ENCODE data around the gene GINS2. TPM values are rescaled to one million over a fixed set of nuclear protein-coding genes. Genes with fewer than 3 reads are reported as not detected.
A peak's percentile ranks its signal among the peaks of the same experiment; 100 is the strongest.

Gene GINS2
- total RNA-seq, 1 experiment from 2014 or later: 12.0 TPM

- peaks cover 14% of the 10 kb centered on the region; the same call in 1 of the 2 replicates for H3K36me3 ChIP-seq (ENCODE audit: control insufficient read depth, insufficient read depth, low read length)
- CTCF ChIA-PET: no interaction called here
Measured at GRCh38 chr16:85659805-85660511, 28.8 kb downstream of the GINS2 start.

DNA sequence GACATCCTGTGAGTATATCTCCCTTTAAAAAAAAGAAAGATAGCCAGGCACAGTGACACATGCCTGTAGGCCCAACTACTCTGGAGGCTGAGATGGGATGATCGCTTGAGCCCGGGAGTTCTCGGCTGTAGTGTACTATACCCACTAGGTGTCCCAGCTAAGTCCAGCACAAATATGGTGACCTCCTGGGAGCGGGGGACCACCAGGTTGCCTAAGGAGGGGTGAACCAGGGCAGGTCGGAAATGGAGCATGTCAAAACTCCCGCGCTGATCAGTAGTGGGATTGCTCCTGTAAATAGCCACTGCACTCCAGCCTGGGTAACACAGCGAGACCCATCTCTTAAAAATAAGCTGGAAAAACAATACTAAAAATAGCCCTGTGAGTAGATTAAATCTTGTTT, 29.4 kb downstream of the GINS2 start:
- no peak for ATAC-seq
- intact Hi-C loops (cut with micrococcal nuclease; ENCODE audit: unreplicated experiment) (no loop called here), in situ Hi-C loops (cut with HindIII; ENCODE audit: low pct_unique_long_range_greater_than_20kb, low sequenced_read_pairs) (no loop called here)
- TF ChIP-seq, protein P1, sequence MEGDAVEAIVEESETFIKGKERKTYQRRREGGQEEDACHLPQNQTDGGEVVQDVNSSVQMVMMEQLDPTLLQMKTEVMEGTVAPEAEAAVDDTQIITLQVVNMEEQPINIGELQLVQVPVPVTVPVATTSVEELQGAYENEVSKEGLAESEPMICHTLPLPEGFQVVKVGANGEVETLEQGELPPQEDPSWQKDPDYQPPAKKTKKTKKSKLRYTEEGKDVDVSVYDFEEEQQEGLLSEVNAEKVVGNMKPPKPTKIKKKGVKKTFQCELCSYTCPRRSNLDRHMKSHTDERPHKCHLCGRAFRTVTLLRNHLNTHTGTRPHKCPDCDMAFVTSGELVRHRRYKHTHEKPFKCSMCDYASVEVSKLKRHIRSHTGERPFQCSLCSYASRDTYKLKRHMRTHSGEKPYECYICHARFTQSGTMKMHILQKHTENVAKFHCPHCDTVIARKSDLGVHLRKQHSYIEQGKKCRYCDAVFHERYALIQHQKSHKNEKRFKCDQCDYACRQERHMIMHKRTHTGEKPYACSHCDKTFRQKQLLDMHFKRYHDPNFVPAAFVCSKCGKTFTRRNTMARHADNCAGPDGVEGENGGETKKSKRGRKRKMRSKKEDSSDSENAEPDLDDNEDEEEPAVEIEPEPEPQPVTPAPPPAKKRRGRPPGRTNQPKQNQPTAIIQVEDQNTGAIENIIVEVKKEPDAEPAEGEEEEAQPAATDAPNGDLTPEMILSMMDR (IDR thresholded peaks at IDR 0.05): no peak
- TF ChIP-seq SIN3A (IDR thresholded peaks at IDR 0.05; ENCODE audit: borderline replicate concordance, insufficient read depth, low read depth, low read length) (no peak), POLR2AphosphoS5 (IDR thresholded peaks at IDR 0.05; ENCODE audit: low read depth, low read length) (no peak), TCF7L2 (IDR thresholded peaks at IDR 0.05; ENCODE audit: low read depth, low read length) (no peak)
- TF ChIP-seq, protein P2, sequence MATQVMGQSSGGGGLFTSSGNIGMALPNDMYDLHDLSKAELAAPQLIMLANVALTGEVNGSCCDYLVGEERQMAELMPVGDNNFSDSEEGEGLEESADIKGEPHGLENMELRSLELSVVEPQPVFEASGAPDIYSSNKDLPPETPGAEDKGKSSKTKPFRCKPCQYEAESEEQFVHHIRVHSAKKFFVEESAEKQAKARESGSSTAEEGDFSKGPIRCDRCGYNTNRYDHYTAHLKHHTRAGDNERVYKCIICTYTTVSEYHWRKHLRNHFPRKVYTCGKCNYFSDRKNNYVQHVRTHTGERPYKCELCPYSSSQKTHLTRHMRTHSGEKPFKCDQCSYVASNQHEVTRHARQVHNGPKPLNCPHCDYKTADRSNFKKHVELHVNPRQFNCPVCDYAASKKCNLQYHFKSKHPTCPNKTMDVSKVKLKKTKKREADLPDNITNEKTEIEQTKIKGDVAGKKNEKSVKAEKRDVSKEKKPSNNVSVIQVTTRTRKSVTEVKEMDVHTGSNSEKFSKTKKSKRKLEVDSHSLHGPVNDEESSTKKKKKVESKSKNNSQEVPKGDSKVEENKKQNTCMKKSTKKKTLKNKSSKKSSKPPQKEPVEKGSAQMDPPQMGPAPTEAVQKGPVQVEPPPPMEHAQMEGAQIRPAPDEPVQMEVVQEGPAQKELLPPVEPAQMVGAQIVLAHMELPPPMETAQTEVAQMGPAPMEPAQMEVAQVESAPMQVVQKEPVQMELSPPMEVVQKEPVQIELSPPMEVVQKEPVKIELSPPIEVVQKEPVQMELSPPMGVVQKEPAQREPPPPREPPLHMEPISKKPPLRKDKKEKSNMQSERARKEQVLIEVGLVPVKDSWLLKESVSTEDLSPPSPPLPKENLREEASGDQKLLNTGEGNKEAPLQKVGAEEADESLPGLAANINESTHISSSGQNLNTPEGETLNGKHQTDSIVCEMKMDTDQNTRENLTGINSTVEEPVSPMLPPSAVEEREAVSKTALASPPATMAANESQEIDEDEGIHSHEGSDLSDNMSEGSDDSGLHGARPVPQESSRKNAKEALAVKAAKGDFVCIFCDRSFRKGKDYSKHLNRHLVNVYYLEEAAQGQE (IDR thresholded peaks at IDR 0.05; ENCODE audit: insufficient read depth in 1 of 2, low read depth in 2 of 2, low read length in 1 of 2): no peak
- POLR2A ChIA-PET: no interaction called here
- H3K27me3 ChIP-seq (ENCODE audit: control insufficient read depth, insufficient read depth, low read length): no peaks in the 10 kb centered on the region
- CTCF ChIA-PET: no interaction called here
- peaks cover 10% of the 10 kb centered on the region; the same call in 1 of the 2 replicates for H3K36me3 ChIP-seq (ENCODE audit: control insufficient read depth, insufficient read depth, low read length)
- H3K27ac ChIP-seq (ENCODE audit: low read length): no peak overlapping the region
- TSS peak; percentile 25 for BruUV-seq (replicated peaks)
- H3K4me1 ChIP-seq (ENCODE audit: control insufficient read depth, insufficient read depth, low read length): no peaks in the 10 kb centered on the region
- no peaks in the 10 kb centered on the region for H3K9me3 ChIP-seq (ENCODE audit: control insufficient read depth, insufficient read depth, low read depth, low read length)
- no peak for DNase-seq (ENCODE audit: low read depth, low spot score)
- H3K4me3 ChIP-seq (ENCODE audit: low read depth in 2 of 2, low read length in 2 of 2): no peak overlapping the region

More at GRCh38 chr16:85659805-85660511, 28.8 kb downstream of the GINS2 start:
- in situ Hi-C loops (cut with HindIII; ENCODE audit: low pct_unique_long_range_greater_than_20kb, low sequenced_read_pairs) (no loop called here), intact Hi-C loops (cut with micrococcal nuclease; ENCODE audit: unreplicated experiment) (no loop called here)
- TF ChIP-seq, protein P1 (IDR thresholded peaks at IDR 0.05): peak; percentile 90
- TF ChIP-seq, protein P2 (IDR thresholded peaks at IDR 0.05; ENCODE audit: insufficient read depth in 1 of 2, low read depth in 2 of 2, low read length in 1 of 2): no peak
- TF ChIP-seq TCF7L2 (IDR thresholded peaks at IDR 0.05; ENCODE audit: low read depth, low read length): no peak
- no peak for TF ChIP-seq SIN3A (IDR thresholded peaks at IDR 0.05; ENCODE audit: borderline replicate concordance, insufficient read depth, low read depth, low read length)
- no peak for TF ChIP-seq POLR2AphosphoS5 (IDR thresholded peaks at IDR 0.05; ENCODE audit: low read depth, low read length)
- Histone ChIP-seq H3K27me3 (ENCODE audit: control insufficient read depth, insufficient read depth, low read length) (no peaks in the 10 kb centered on the region), H3K9me3 (ENCODE audit: control insufficient read depth, insufficient read depth, low read depth, low read length) (no peaks in the 10 kb centered on the region), H3K4me1 (ENCODE audit: control insufficient read depth, insufficient read depth, low read length) (no peaks in the 10 kb centered on the region), H3K4me3 (ENCODE audit: low read depth in 2 of 2, low read length in 2 of 2) (no peak overlapping the region), H3K27ac (ENCODE audit: low read length) (no peak overlapping the region)
- ATAC-seq: peak; percentile 75
- DNase-seq (ENCODE audit: low read depth, low spot score): peak; percentile 18
- BruUV-seq (replicated peaks): no TSS peak
- POLR2A ChIA-PET: no interaction called here
